Gastroesophageal sphincter (tissue), 3 donors: Measurements from ENCODE around the gene PLIN5.

Source experiments
- POLR2A ChIP-seq, 2 donors: fragments of 450-650 bp; IDR thresholded peaks; one replicate each; pipeline ENCODE4 v1.6.1; 2017; ENCODE audit warnings: antibody characterized with exemption in 2 of 2, mild to moderate bottlenecking in 2 of 2, moderate library complexity in 1 of 2
- POLR2AphosphoS5 ChIP-seq: sonication (generic); formaldehyde crosslinking; IDR thresholded peaks from one replicate; pipeline ENCODE4 v1.6.1; 2017; ENCODE audit warnings: antibody characterized with exemption
- TF ChIP-seq, protein P1 (sequence below), 4 experiments: fragments of 200-600 bp in 2 of 4; fragments of 450-650 bp in 2 of 4; sonication (generic) in 1 of 4; IDR thresholded peaks; one replicate each; pipeline ENCODE4 v1.5.1; 2017 to 2019; ENCODE audit warnings: antibody characterized with exemption in 4 of 4, mild to moderate bottlenecking in 2 of 4, moderate library complexity in 2 of 4

DNA sequence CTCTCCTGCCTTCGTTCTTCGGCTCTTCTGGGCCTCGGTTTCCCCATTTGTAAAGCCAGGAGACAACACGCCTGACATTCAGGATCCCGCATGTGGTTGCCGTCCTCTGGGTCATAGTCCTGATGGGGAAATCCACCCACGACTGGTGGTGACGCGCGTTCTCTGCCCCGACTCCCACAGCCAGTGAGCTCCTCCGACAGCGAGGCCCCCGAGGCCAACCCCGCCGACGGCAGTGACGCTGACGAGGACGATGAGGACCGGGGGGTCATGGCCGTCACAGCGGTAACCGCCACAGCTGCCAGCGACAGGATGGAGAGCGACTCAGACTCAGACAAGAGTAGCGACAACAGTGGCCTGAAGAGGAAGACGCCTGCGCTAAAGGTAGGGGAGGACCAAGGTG lies 46.5 kb downstream of the PLIN5 start:
- TF ChIP-seq, protein P1, sequence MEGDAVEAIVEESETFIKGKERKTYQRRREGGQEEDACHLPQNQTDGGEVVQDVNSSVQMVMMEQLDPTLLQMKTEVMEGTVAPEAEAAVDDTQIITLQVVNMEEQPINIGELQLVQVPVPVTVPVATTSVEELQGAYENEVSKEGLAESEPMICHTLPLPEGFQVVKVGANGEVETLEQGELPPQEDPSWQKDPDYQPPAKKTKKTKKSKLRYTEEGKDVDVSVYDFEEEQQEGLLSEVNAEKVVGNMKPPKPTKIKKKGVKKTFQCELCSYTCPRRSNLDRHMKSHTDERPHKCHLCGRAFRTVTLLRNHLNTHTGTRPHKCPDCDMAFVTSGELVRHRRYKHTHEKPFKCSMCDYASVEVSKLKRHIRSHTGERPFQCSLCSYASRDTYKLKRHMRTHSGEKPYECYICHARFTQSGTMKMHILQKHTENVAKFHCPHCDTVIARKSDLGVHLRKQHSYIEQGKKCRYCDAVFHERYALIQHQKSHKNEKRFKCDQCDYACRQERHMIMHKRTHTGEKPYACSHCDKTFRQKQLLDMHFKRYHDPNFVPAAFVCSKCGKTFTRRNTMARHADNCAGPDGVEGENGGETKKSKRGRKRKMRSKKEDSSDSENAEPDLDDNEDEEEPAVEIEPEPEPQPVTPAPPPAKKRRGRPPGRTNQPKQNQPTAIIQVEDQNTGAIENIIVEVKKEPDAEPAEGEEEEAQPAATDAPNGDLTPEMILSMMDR (IDR thresholded peaks at IDR 0.05), result no peak
- TF ChIP-seq POLR2A (IDR thresholded peaks at IDR 0.05) (no peak), POLR2AphosphoS5 (no peak)
